K562 (cell line): Measurements from ENCODE around the gene TMEM114. TPM values are rescaled to one million over a fixed set of nuclear protein-coding genes. Genes with fewer than 3 reads are reported as not detected.

Experiments used
- ATF7 ChIP-seq: fragments of 450-650 bp; IDR thresholded peaks from 2 replicates; pipeline ENCODE4 v1.7.1; 2014; ENCODE audit warnings: mild to moderate bottlenecking, moderate library complexity
- CBX3 ChIP-seq, 2 experiments: IDR thresholded peaks; 1 replicate in 1 of 2; 2 replicates in 1 of 2; pipeline ENCODE4 v1.6.1; 2012; ENCODE audit warnings: inconsistent platforms in 2 of 2, low read length in 2 of 2, borderline replicate concordance in 1 of 2, control low read depth in 1 of 2
- FUS ChIP-seq: fragments of 200-400 bp; formaldehyde crosslinking; optimal IDR thresholded peaks from 2 replicates; pipeline ENCODE3; 2017; ENCODE audit warnings: low read depth, low read length
- GTF2A2 ChIP-seq: IDR thresholded peaks from 2 replicates; pipeline ENCODE4 v1.6.1; 2016; ENCODE audit warnings: mild to moderate bottlenecking, missing genetic modification characterization, missing compliant biosample characterization
- PTRF ChIP-seq: fragments of 450-650 bp; IDR thresholded peaks from 2 replicates; pipeline ENCODE4 v1.6.1; 2016; ENCODE audit warnings: mild to moderate bottlenecking, missing genetic modification characterization, missing compliant biosample characterization
- SIN3B ChIP-seq: fragments of 450-650 bp; IDR thresholded peaks from 2 replicates; pipeline ENCODE4 v1.6.1; 2017; ENCODE audit warnings: low read depth, mild to moderate bottlenecking, moderate library complexity
- SRF ChIP-seq, 2 experiments: fragments of 250-450, 450-650 bp in 1 of 2; sonication (Bioruptor Pico) in 1 of 2; sonication (generic) in 1 of 2; formaldehyde crosslinking; IDR thresholded peaks; 2 replicates each; pipeline versions ENCODE4 v1.5.0 to v1.5.1; 2020 to 2022; ENCODE audit warnings: mild to moderate bottlenecking in 1 of 2, missing genetic modification reagents in 1 of 2
- ZMIZ1 ChIP-seq, 2 experiments: fragments of 150-350 bp in 1 of 2; IDR thresholded peaks; 2 replicates each; pipeline ENCODE4 v1.6.1; 2012 to 2016; ENCODE audit warnings: low read depth in 2 of 2, low read length in 2 of 2, mild to moderate bottlenecking in 1 of 2, moderate library complexity in 1 of 2
- ZNF280B ChIP-seq: fragments of 250-450 bp; sonication (Bioruptor Pico); IDR thresholded peaks from 2 replicates; pipeline ENCODE4 v1.5.1; 2021; ENCODE audit warnings: mild to moderate bottlenecking
- polyA plus RNA-seq, 8 experiments: library from polyadenylated mRNA; depleted of rRNA in 4 of 8; stranded (reverse) in 5 of 8; unstranded in 3 of 8; fragments of >200 nt; fragmentation: Nextera tagmentation in 2 of 8; fragmentation: Illumina TruSeq in 1 of 8; extraction: Ambion mirVana in 2 of 8; extraction: Trizol in 1 of 8; gene quantifications; 2 replicates each; pipeline versions ENCODE4 v1.2.1 to v1.2.3, GENCODE V29; 2011 to 2014; ENCODE audit warnings: inconsistent platforms in 1 of 8, missing spikeins in 1 of 8
- total RNA-seq, 7 experiments: library from RNA; depleted of rRNA in 6 of 7; stranded (reverse); fragments of >200 nt in 6 of 7; fragmentation: Illumina TruSeq in 2 of 7; extraction: Trizol in 2 of 7; gene quantifications; 2 replicates each; pipeline versions ENCODE4 v1.2.1 to v1.2.3, GENCODE V29; 2011 to 2021; ENCODE audit warnings: low replicate concordance in 1 of 7
- TF ChIP-seq, protein P1 (sequence below): IDR thresholded peaks from 2 replicates; pipeline ENCODE4 v1.6.1; 2011; ENCODE audit warnings: borderline replicate concordance, low read depth, mild to moderate bottlenecking, moderate library complexity, low read length; ENCODE audit not compliant: insufficient read depth, poor library complexity, severe bottlenecking
- TF ChIP-seq, protein P2 (sequence below): fragments of 250-450 bp; sonication (Bioruptor Pico); IDR thresholded peaks from 2 replicates; pipeline ENCODE4 v1.6.1; 2021; ENCODE audit warnings: mild to moderate bottlenecking
- TF ChIP-seq, protein P3 (sequence below): fragments of 450-650 bp; formaldehyde crosslinking; IDR thresholded peaks from 2 replicates; pipeline ENCODE4 v1.4.0; 2020; ENCODE audit warnings: mild to moderate bottlenecking, mixed read lengths
- TF ChIP-seq, protein P4 (sequence below), 2 experiments: fragments of 450-650 bp in 1 of 2; sonication (generic) in 1 of 2; formaldehyde crosslinking in 1 of 2; IDR thresholded peaks in 1 of 2; conservative IDR thresholded peaks in 1 of 2; 2 replicates each; pipeline versions ENCODE4 v1.6.1 to v1.8.1; 2016 to 2023; ENCODE audit warnings: mild to moderate bottlenecking in 2 of 2, moderate library complexity in 2 of 2, inconsistent platforms in 1 of 2, missing genetic modification reagents in 1 of 2

TMEM114 gene
- total and polyA plus RNA-seq, 9 of the 15 experiments (the other 6 are each of a cell fraction or from before 2014, with no cell fraction given) = not detected

- TF ChIP-seq ZMIZ1 (IDR thresholded peaks at IDR 0.05; ENCODE audit: low read depth in 2 of 2, low read length in 2 of 2) = no peak
- TF ChIP-seq, protein P1, sequence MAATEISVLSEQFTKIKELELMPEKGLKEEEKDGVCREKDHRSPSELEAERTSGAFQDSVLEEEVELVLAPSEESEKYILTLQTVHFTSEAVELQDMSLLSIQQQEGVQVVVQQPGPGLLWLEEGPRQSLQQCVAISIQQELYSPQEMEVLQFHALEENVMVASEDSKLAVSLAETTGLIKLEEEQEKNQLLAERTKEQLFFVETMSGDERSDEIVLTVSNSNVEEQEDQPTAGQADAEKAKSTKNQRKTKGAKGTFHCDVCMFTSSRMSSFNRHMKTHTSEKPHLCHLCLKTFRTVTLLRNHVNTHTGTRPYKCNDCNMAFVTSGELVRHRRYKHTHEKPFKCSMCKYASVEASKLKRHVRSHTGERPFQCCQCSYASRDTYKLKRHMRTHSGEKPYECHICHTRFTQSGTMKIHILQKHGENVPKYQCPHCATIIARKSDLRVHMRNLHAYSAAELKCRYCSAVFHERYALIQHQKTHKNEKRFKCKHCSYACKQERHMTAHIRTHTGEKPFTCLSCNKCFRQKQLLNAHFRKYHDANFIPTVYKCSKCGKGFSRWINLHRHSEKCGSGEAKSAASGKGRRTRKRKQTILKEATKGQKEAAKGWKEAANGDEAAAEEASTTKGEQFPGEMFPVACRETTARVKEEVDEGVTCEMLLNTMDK = peak; percentile 89
- no peak for TF ChIP-seq GTF2A2
- TF ChIP-seq, protein P2, sequence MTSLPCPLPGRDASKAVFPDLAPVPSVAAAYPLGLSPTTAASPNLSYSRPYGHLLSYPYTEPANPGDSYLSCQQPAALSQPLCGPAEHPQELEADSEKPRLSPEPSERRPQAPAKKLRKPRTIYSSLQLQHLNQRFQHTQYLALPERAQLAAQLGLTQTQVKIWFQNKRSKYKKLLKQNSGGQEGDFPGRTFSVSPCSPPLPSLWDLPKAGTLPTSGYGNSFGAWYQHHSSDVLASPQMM (CRISPR knock-in tag) = no peak
- TF ChIP-seq FUS = no peak
- no peak for TF ChIP-seq SIN3B
- peak in 1 of 2 experiments; percentile 67; a peak in 1 of 3 replicates for TF ChIP-seq CBX3 (IDR thresholded peaks at IDR 0.05; ENCODE audit: borderline replicate concordance in 1 of 2, low read length in 2 of 2)
- TF ChIP-seq, protein P3, sequence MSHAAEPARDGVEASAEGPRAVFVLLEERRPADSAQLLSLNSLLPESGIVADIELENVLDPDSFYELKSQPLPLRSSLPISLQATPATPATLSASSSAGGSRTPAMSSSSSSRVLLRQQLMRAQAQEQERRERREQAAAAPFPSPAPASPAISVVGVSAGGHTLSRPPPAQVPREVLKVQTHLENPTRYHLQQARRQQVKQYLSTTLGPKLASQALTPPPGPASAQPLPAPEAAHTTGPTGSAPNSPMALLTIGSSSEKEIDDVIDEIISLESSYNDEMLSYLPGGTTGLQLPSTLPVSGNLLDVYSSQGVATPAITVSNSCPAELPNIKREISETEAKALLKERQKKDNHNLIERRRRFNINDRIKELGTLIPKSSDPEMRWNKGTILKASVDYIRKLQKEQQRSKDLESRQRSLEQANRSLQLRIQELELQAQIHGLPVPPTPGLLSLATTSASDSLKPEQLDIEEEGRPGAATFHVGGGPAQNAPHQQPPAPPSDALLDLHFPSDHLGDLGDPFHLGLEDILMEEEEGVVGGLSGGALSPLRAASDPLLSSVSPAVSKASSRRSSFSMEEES = no peak
- no peak for TF ChIP-seq PTRF (tag)
- TF ChIP-seq ZNF280B (CRISPR knock-in tag) = no peak
- TF ChIP-seq, protein P4, sequence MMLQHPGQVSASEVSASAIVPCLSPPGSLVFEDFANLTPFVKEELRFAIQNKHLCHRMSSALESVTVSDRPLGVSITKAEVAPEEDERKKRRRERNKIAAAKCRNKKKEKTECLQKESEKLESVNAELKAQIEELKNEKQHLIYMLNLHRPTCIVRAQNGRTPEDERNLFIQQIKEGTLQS (IDR thresholded peaks at IDR 0.05) = no peak
- TF ChIP-seq, protein P4 (CRISPR knock-in tag; conservative IDR thresholded peaks at IDR 0.05) = 0 out of 2 replicates have a peak, but pooled peaks have one; percentile 15
- no peak for TF ChIP-seq ATF7
- peak in 1 of 2 experiments; percentile 63; a peak in 1 of 4 replicates for TF ChIP-seq SRF (CRISPR knock-in tag; IDR thresholded peaks at IDR 0.05)
These were observed 22.7 kb downstream of the TMEM114 start (continued) for GRCh38 chr16:8567355-8568230.
